ENCODE results near the gene ERC2.
"Not testable (repeated sequence)": the region's sequence is repeated elsewhere in the genome, so short reads cannot be mapped to it uniquely, and the experiment has no call there.

Gene ERC2

GRCh38 chr3:56054844-56055243 is 413.4 kb downstream of the ERC2 start:
- no peak for DNase-seq

GRCh38 chr3:56053727-56054126 is 414.5 kb downstream of the ERC2 start:
- DNase-seq = no peak

- no peak for DNase-seq
These were observed 416.1 kb downstream of the ERC2 start for GRCh38 chr3:56052188-56052587.

- DNase-seq = no peak
These were observed 417.2 kb downstream of the ERC2 start for GRCh38 chr3:56051052-56051451.

GRCh38 chr3:56048946-56049345 is 419.3 kb downstream of the ERC2 start:
- no peak for DNase-seq

GRCh38 chr3:56048331-56048730 is 419.9 kb downstream of the ERC2 start:
- no peak for DNase-seq

- DNase-seq = no peak
These were observed 425.8 kb downstream of the ERC2 start for GRCh38 chr3:56042326-56042951.

GRCh38 chr3:56025326-56025725 is 442.9 kb downstream of the ERC2 start:
- no peak for DNase-seq

GRCh38 chr3:56023546-56023945 is 444.7 kb downstream of the ERC2 start:
- no peak for DNase-seq

GRCh38 chr3:56022619-56023018 is 445.6 kb downstream of the ERC2 start:
- no peak for DNase-seq

- no peak for DNase-seq
These were observed 448.6 kb downstream of the ERC2 start for GRCh38 chr3:56019490-56020146.

- DNase-seq = not testable (repeated sequence)
These were observed 452.9 kb downstream of the ERC2 start for GRCh38 chr3:56015374-56015773.

- no peak for DNase-seq
These were observed 455.5 kb downstream of the ERC2 start for GRCh38 chr3:56012721-56013120.

GRCh38 chr3:56005196-56005805 is 463.0 kb downstream of the ERC2 start:
- DNase-seq = no peak

- DNase-seq = no peak
These were observed 465.1 kb downstream of the ERC2 start for GRCh38 chr3:56003129-56003528.

- no peak for DNase-seq
These were observed 466.3 kb downstream of the ERC2 start for GRCh38 chr3:56001991-56002390.

- no peak for DNase-seq
These were observed 466.7 kb downstream of the ERC2 start for GRCh38 chr3:56001537-56001936.

GRCh38 chr3:55989366-55989765 is 478.9 kb downstream of the ERC2 start:
- no peak for DNase-seq

GRCh38 chr3:55988905-55989304 is 479.4 kb downstream of the ERC2 start:
- no peak for DNase-seq

- DNase-seq = no peak
These were observed 483.6 kb downstream of the ERC2 start for GRCh38 chr3:55984626-55985025.

GRCh38 chr3:55978953-55979352 is 489.3 kb downstream of the ERC2 start:
- DNase-seq = no peak

GRCh38 chr3:55974421-55975165 is 493.7 kb downstream of the ERC2 start:
- DNase-seq = no peak

GRCh38 chr3:55969634-55970033 is 498.6 kb downstream of the ERC2 start:
- DNase-seq = no peak

- DNase-seq = no peak
These were observed 499.9 kb downstream of the ERC2 start for GRCh38 chr3:55968331-55968730.

All from activated naive CD4-positive, alpha-beta T cell treated with Interleukin-2 at 50 U/mL for 16 hours (primary cell).